Activated CD4-positive, CD25-positive, alpha-beta regulatory T cell treated with anti-CD3 and anti-CD28 coated beads, Interleukin-2, amount 50 U/mL, for 24 hours (primary cell): ENCODE measurements around the gene TMEM117.
"Not testable (repeated sequence)": the region's sequence is repeated elsewhere in the genome, so short reads cannot be mapped to it uniquely, and the experiment has no call there.

Experiments used
- ATAC-seq, 2 donors: fragments of 150-1000 bp; cut with Tn5 transposase; one replicate each; pipeline ENCODE4 v1.10.0; 2021; ENCODE audit warnings: mild to moderate bottlenecking in 1 of 2, moderate library complexity in 1 of 2

TMEM117 gene

DNA sequence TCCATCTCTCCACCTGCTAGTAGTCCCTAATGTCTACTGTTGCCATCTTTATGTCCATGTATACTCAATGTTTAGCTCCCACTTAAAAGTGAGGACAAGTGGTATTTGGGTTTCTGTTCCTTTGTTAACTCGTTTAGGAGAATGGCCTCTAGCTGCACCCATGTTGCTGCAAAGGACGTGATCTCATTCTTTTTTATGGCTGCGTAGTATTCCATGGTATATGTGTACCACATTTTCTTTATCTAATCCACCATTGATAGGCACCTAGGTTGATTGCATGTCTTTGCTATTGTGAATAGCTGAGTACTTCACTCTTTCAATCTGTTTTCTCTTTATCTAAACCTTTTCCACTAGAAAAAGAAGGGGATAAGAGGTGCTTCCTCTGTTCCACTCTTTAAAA, 130.0 kb downstream of the TMEM117 start:
- ATAC-seq = no peak

DNA sequence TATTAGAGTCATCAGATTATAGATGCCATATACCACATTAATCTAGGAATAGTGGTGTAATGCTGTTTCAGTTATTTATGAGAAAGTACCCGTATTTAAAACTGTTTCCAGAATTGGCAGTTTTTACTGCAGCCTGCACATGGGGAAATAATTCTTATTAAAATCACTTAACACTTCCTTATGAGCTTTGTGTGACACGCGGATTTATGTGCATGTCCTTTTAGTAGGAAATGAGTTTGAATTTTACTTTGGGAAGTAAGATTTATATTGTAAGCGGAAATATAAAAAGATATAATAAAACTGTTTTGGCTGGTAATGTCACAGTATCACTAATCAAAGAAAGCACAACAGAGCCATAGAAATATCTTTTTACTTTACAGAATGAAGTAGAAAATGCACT, 132.9 kb downstream of the TMEM117 start:
- ATAC-seq = no peak

DNA sequence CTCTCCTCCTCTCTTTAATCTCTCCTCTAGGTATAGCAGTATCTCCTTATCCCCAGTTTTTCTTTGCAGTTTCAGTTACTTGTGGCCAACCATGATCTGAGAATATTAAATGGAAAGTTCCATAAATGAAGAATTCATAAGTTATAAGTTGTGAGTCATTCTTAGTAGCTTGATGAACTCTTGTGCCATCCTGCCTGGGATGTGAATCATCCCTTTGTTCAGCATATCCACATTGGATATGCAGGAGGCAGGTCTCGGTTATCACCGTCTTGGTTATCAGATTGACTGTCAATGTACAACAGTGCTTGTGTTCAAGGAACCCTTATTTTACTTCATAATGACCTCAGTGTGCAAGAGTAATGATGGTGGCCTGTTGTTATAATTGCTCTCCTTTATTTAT, 134.0 kb downstream of the TMEM117 start:
- no peak for ATAC-seq

GRCh38 chr12:43973385-43973784, 137.5 kb downstream of the TMEM117 start:
- no peak for ATAC-seq

- ATAC-seq = no peak
These were observed 138.1 kb downstream of the TMEM117 start for GRCh38 chr12:43973993-43974392.

DNA sequence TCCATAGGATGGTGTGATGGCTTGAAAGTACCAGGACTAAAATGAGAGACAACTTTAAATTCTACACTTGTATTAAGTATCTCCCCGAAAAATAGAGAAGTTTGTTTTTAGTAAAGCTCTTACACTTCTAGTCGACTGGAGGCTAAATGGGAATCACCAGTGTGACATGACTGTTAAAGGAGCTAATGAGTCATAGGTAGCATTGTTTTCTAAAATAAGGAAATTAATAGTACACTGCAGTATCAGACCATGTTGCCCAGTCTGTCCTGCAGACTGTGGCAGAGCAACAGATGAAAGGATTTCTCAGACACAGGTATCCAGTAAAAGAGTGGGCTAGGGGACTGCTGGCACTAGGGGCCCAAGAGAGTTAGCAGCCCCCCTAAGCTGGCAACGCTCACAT, 140.1 kb downstream of the TMEM117 start:
- ATAC-seq = no peak

DNA sequence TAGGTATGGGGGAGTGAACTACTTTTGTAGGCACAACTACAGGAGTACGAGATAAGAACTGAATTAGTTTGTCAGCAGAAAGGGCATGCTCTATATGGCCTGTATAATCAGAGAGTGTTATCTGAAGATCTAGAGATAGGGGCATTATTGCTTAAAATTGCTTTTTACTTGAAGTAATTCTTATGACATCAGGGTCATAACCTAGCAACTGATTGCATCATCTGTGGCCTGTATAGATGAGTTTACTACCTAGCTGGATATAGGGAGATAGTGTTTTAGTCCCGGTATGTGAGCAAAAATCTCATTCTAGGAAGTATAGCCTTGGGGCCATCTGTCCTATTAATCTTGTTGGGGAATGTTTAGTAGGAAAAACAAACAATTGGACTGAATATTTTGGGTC, 142.7 kb downstream of the TMEM117 start:
- ATAC-seq = no peak

DNA sequence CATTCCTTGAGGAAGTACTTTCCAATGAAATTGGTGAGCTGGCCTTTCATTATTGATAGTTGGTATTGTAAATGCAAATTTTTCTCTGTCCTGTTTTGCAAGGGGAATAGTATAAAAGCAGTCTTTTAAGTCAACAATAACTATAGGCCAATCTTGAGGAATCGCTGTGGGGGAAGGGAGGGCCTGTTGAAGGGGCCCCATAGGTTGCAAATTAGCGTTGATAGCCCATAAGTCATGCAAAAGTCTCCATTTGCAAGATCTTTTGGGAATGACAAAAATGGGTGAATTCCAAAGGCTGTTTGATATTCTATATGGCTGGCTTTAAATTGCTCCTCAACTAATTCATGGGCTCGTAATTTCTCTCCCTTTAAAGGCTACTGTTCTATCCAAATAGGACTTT, 143.6 kb downstream of the TMEM117 start:
- ATAC-seq = no peak

- no peak for ATAC-seq
These were observed 144.8 kb downstream of the TMEM117 start for GRCh38 chr12:43980627-43981191.

GRCh38 chr12:43981726-43982125, 145.8 kb downstream of the TMEM117 start:
- ATAC-seq = no peak

DNA sequence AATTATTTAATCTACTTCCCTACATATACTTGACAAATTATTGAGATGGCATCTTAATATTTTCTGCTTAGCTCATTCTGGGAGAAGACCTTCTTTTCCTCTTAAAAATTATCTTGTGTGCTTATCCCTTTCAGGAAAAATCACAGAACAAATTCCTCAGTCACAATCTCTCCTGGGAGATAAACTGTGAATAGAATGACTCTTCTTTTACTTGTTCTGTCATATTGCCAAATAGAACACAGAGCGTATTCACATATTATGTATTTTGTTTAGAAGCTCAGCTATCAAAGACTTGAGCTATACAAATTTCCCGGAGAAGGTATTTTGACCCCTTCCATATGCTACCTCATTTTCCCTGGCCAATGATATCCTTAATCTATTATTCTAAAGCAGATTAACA, 146.7 kb downstream of the TMEM117 start:
- ATAC-seq = no peak

DNA sequence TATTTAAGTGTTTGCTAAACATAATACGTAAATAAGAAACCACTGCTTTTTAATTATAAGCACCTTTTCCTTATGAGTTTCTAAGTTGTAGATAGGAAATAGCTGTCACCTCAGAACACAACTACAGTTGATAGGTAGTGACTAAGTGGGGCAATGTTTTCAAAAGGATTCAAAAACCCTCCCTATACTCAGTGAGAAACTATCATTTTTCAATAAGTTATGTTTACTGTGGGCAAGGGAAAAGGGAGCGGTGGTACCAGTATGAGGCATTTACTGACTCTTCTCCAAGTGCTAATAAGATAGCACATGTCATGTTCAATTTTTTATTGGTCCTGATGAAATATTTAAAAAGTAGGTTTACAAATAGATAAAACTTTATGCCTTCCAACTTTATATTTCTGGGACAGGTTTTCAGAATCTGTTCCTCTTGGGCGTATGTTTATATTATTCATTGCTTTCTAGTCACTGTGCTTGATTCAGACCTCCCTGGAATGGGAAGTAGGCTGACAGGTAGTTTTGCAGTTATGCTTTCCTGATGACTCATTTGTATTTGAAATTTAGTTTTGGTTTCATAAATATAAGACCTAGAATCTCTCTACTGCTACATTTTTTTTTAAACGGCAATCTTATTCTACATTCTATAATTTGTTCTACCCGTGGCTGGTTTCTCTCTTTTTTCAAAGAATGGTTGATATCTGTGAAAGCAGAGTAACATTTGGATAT, 153.1 kb downstream of the TMEM117 start:
- ATAC-seq = peak in 1 of 2 donors; percentile 38

DNA sequence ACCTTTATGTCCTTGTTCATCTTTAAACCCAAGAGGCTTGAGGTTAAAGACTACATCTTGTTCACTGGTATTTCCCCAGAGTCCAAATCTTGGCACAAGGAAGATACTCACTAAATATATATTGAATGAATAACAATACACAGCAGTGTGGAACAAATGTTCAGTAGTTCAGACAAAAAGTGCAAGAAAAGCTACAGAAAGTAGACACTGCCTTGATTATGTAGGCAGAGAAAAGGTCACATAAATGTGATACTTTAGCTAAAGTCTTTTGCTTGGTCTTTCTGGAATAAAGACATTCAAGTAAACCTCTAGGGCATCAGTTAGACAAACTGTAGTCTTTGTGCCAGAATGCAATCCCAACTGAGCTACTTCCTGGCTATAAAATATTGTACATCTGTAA, 157.0 kb downstream of the TMEM117 start:
- ATAC-seq = no peak

- ATAC-seq = peak in 1 of 2 donors; percentile 60
These were observed 164.6 kb downstream of the TMEM117 start for GRCh38 chr12:44000309-44000952.

GRCh38 chr12:44002607-44003006, 166.7 kb downstream of the TMEM117 start:
- ATAC-seq = no peak

DNA sequence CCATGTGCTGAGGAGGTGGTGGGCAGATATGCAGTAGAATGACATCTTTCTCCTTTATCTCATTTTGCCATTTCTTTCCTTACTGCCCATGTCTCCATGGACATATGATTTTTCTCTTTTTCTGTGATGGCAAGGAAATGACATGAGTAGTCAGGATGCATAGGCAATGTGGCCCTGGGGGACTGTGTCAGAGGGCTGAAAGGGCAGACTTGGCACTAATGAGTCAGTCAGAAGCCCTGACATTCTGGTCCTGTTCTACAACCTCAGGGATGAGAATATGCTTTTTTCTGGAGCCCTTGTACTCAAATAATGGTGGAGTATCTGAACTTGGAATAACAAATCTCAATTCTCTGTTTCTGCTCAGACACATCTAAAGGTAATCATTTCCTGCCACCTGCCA, 167.8 kb downstream of the TMEM117 start:
- ATAC-seq = no peak

- no peak for ATAC-seq
These were observed 179.6 kb downstream of the TMEM117 start for GRCh38 chr12:44015333-44015941.

DNA sequence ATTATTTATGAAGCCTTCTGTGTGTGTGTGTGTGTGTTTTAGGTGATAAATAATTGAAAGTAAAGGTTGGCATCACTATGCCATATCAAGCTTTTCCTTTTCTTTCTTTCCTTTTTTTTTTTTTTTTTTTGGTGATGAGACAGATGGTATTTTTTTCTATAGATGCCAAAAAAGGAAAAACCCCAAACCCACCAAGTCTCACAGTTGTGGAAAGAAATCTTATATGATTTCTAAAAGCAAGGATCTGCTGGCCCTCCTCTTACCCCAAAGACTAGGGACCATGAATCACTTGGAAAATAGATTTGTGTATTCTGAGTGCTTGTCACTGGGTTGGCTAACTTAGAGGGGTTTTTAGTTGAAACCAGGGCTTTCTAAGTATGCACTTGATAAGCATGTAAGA, 181.3 kb downstream of the TMEM117 start:
- ATAC-seq = no peak

DNA sequence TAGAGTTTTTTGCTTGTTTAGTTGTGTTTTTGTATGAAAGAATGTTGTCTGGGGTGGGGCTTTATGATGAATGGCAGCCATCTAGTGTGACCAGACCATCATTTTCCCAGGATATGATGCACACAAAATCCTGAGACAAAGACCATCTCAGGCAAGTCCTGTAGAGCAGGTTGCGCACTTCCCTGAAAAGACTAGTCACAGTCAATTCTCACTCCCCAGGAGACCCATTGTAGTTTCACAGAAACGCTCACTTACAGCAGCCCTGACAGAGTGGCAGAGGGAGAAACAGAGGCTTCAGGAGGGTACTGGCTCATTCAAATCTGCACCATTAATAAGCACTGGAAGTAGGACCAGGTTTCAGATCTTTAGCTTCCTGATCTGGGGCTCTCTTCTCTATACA, 183.2 kb downstream of the TMEM117 start:
- no peak for ATAC-seq

DNA sequence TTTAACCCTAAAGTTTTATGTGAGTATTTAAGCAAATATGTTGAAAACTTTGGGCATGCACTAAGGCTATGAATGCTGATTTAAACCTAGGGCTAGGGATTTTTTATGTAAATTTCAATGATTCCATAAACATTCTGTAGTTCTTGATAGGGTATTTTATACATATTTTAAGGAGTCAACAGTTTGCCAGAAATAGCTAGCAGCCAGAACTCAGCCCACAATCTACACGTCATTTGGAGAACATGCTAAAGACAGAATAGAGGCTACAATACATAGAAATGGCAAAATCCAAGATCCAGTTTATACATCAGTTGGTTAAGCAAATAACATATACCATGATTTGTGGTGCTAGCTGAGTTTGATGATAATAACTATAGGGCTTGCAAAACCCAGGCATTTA, 184.7 kb downstream of the TMEM117 start:
- no peak for ATAC-seq

- ATAC-seq = no peak
These were observed 185.6 kb downstream of the TMEM117 start for GRCh38 chr12:44021471-44021971.

DNA sequence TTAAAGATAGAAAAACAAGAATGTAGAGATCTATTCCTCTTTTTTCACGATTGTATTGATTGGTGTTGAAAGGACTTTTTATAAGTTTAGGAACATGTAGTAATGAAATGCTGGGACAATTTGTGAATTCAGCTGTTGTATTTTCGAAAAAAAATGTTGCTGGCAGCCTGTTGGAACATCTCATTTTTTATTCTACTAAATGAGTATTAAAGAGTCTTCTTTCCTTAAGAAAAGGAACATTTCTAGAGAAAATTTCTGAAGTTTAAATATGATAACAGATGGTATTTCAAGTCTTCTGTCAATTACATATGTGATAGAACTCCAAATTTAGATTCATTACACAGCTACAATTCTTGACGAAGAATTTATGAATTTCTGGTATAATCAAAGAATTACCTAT, 189.6 kb downstream of the TMEM117 start:
- ATAC-seq = no peak

- ATAC-seq = no peak
These were observed 190.2 kb downstream of the TMEM117 start for GRCh38 chr12:44026046-44026445.

DNA sequence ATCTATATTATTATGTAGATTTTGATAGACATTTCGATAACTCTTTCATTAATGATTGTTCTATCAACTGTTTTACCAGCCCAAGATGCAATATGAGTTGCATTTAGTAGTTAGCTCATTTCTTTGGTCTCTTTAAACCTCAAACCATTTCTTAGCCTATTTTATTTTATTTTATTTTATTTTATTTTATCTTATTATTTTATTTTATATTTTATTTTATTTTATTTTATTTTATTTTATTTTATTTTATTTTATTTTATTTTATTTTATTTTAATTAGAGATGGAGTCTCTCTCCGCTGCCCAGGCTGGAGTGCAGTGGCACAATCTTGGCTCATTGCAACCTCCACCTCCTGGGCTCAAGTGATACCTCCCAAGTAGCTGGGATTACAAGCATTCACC, 191.0 kb downstream of the TMEM117 start:
- not testable (repeated sequence) for ATAC-seq
